Effector memory CD8-positive, alpha-beta T cell (primary cell): ENCODE data around the gene GGA1.

Experiments
- ATAC-seq: fragments of 150-1000 bp; cut with Tn5 transposase; replicated peaks from 2 replicates; pipeline ENCODE4 v1.10.0; 2021; ENCODE audit warnings: mild to moderate bottlenecking, moderate library complexity
- DNase-seq, 3 experiments: peaks; one replicate each; pipeline ENCODE4 v3.0.0; 2021
- H3K27ac Mint-ChIP-seq, 2 donors: one replicate each; pipeline ENCODE4 v1.8.0; 2022; ENCODE audit warnings: mild to moderate bottlenecking in 2 of 2, mixed read lengths in 2 of 2, moderate library complexity in 2 of 2
- H3K27me3 Mint-ChIP-seq, 2 donors: one replicate each; pipeline ENCODE4 v1.8.0; 2022; ENCODE audit warnings: mixed read lengths in 2 of 2
- H3K36me3 Mint-ChIP-seq: one replicate; pipeline ENCODE4 v1.8.0; 2022; ENCODE audit warnings: mild to moderate bottlenecking, moderate library complexity, mixed read lengths; ENCODE audit not compliant: insufficient read depth
- H3K4me1 Mint-ChIP-seq, 2 donors: one replicate each; pipeline ENCODE4 v1.8.0; 2022; ENCODE audit warnings: low read depth in 2 of 2, mixed read lengths in 2 of 2
- H3K4me3 Mint-ChIP-seq, 2 donors: one replicate each; pipeline ENCODE4 v1.8.0; 2022; ENCODE audit warnings: mild to moderate bottlenecking in 2 of 2, mixed read lengths in 2 of 2, moderate library complexity in 2 of 2
- H3K9me3 Mint-ChIP-seq, 2 donors: one replicate each; pipeline ENCODE4 v1.8.0; 2022; ENCODE audit warnings: mixed read lengths in 2 of 2

Gene GGA1

GRCh38 chr22:37659066-37659896 is 50.6 kb downstream of the GGA1 start:
- H3K9me3 Mint-ChIP-seq: no peaks in the 10 kb centered on the region

GRCh38 chr22:37659897-37660708 is 51.5 kb downstream of the GGA1 start:
- Mint-ChIP-seq H3K36me3 (peaks cover 39% of the 10 kb centered on the region), H3K27me3 (no peaks in the 10 kb centered on the region), H3K27ac (peak overlapping the region; percentile 31 to 62), H3K4me1 (peaks cover 37 to 38% of the 10 kb centered on the region in 2 donors), H3K9me3 (no peaks in the 10 kb centered on the region), H3K4me3 (peak overlapping the region; percentile 79 to 82)
- ATAC-seq (no peak), DNase-seq (no peak)

More at GRCh38 chr22:37659066-37659896, 50.6 kb downstream of the GGA1 start:
- no peak for DNase-seq
- peak overlapping the region; percentile 79 to 82 for H3K4me3 Mint-ChIP-seq
- H3K27me3 Mint-ChIP-seq: no peaks in the 10 kb centered on the region
- H3K4me1 Mint-ChIP-seq: peaks cover 37 to 38% of the 10 kb centered on the region in 2 donors
- H3K36me3 Mint-ChIP-seq: peaks cover 40% of the 10 kb centered on the region
- no peak for ATAC-seq
- peak overlapping the region; percentile 31 to 62 for H3K27ac Mint-ChIP-seq

- no peak for DNase-seq
- H3K27ac Mint-ChIP-seq: peak overlapping the region in 1 of 2 donors; percentile 62
- H3K4me3 Mint-ChIP-seq: peak overlapping the region; percentile 38 to 82
- H3K9me3 Mint-ChIP-seq: no peaks in the 10 kb centered on the region
- no peaks in the 10 kb centered on the region for H3K27me3 Mint-ChIP-seq
- no peak for ATAC-seq
- peaks cover 39% of the 10 kb centered on the region for H3K36me3 Mint-ChIP-seq
- peaks cover 37 to 38% of the 10 kb centered on the region in 2 donors for H3K4me1 Mint-ChIP-seq
Measured at GRCh38 chr22:37660709-37661045, 52.0 kb downstream of the GGA1 start.

- Mint-ChIP-seq H3K27me3 (no peaks in the 10 kb centered on the region), H3K4me1 (peaks cover 33 to 38% of the 10 kb centered on the region in 2 donors), H3K4me3 (peak overlapping the region; percentile 31 to 38), H3K9me3 (no peaks in the 10 kb centered on the region), H3K27ac (peak overlapping the region in 1 of 2 donors; percentile 66), H3K36me3 (peaks cover 38% of the 10 kb centered on the region)
- ATAC-seq: no peak
- DNase-seq: peak in 1 of 3 experiments; percentile 31
Measured at GRCh38 chr22:37661160-37661924, 52.7 kb downstream of the GGA1 start.

- Mint-ChIP-seq H3K27me3 (no peaks in the 10 kb centered on the region), H3K4me1 (peaks cover 31 to 38% of the 10 kb centered on the region in 2 donors), H3K27ac (peak overlapping the region in 1 of 2 donors; percentile 66), H3K4me3 (no peak overlapping the region), H3K9me3 (no peaks in the 10 kb centered on the region), H3K36me3 (peaks cover 38% of the 10 kb centered on the region)
- DNase-seq (no peak), ATAC-seq (no peak)
Measured at GRCh38 chr22:37662039-37662438, 53.4 kb downstream of the GGA1 start.

GRCh38 chr22:37663521-37664140 is 55.0 kb downstream of the GGA1 start:
- no peaks in the 10 kb centered on the region for H3K9me3 Mint-ChIP-seq
- no peak for ATAC-seq
- H3K27me3 Mint-ChIP-seq: no peaks in the 10 kb centered on the region
- no peak for DNase-seq
- peaks cover 24% of the 10 kb centered on the region for H3K36me3 Mint-ChIP-seq
- no peak overlapping the region for H3K4me3 Mint-ChIP-seq
- H3K27ac Mint-ChIP-seq: no peak overlapping the region
- H3K4me1 Mint-ChIP-seq: peaks cover 24 to 30% of the 10 kb centered on the region in 2 donors

GRCh38 chr22:37664249-37665101 is 55.8 kb downstream of the GGA1 start:
- Mint-ChIP-seq H3K36me3 (peaks cover 23% of the 10 kb centered on the region), H3K27me3 (no peaks in the 10 kb centered on the region), H3K4me3 (no peak overlapping the region), H3K9me3 (no peaks in the 10 kb centered on the region), H3K27ac (peak overlapping the region in 1 of 2 donors; percentile 44), H3K4me1 (peaks cover 21 to 26% of the 10 kb centered on the region in 2 donors)
- no peak for ATAC-seq
- DNase-seq: no peak

GRCh38 chr22:37665487-37665886 is 56.9 kb downstream of the GGA1 start:
- Mint-ChIP-seq H3K9me3 (no peaks in the 10 kb centered on the region), H3K27me3 (no peaks in the 10 kb centered on the region), H3K27ac (no peak overlapping the region), H3K36me3 (peaks cover 20% of the 10 kb centered on the region), H3K4me3 (no peak overlapping the region), H3K4me1 (peaks cover 11 to 16% of the 10 kb centered on the region in 2 donors)
- ATAC-seq: no peak
- DNase-seq: no peak

- no peaks in the 10 kb centered on the region for H3K9me3 Mint-ChIP-seq
- peaks cover 17 to 18% of the 10 kb centered on the region in 2 donors for H3K4me1 Mint-ChIP-seq
- H3K36me3 Mint-ChIP-seq: peaks cover 28% of the 10 kb centered on the region
- H3K27ac Mint-ChIP-seq: peak overlapping the region in 1 of 2 donors; percentile 19
- no peak overlapping the region for H3K4me3 Mint-ChIP-seq
- DNase-seq: no peak
- ATAC-seq: no peak
- no peaks in the 10 kb centered on the region for H3K27me3 Mint-ChIP-seq
Measured at GRCh38 chr22:37669586-37669985, 61.0 kb downstream of the GGA1 start.

- DNase-seq (no peak), ATAC-seq (no peak)
- Mint-ChIP-seq H3K4me1 (peaks cover 27 to 32% of the 10 kb centered on the region in 2 donors), H3K36me3 (peaks cover 21% of the 10 kb centered on the region), H3K4me3 (no peak overlapping the region), H3K27ac (peak overlapping the region; percentile 29 to 38), H3K27me3 (no peaks in the 10 kb centered on the region), H3K9me3 (no peaks in the 10 kb centered on the region)
Measured at GRCh38 chr22:37672206-37672919, 63.7 kb downstream of the GGA1 start.

- peaks cover 28 to 33% of the 10 kb centered on the region in 2 donors for H3K4me1 Mint-ChIP-seq
Measured at GRCh38 chr22:37672920-37673455, 64.4 kb downstream of the GGA1 start.

More at GRCh38 chr22:37672920-37673455, 64.4 kb downstream of the GGA1 start:
- DNase-seq: no peak
- no peak for ATAC-seq
- Mint-ChIP-seq H3K27ac (peak overlapping the region in 1 of 2 donors; percentile 29), H3K9me3 (no peaks in the 10 kb centered on the region), H3K4me3 (no peak overlapping the region), H3K27me3 (no peaks in the 10 kb centered on the region), H3K36me3 (peaks cover 23% of the 10 kb centered on the region)
